HL-60 (cell line): ENCODE measurements around the gene NUDT6.

Experiments used
- DNase-seq, 2 experiments: peaks; one replicate each; pipeline ENCODE4 v3.0.0-alpha.2; 2010 to 2020; ENCODE audit warnings: low read depth in 1 of 2, low spot score in 1 of 2
- H3K27ac ChIP-seq: fragments of 250-450 bp; sonication (Bioruptor Pico); replicated peaks from 2 replicates; pipeline ENCODE4 v1.5.1; 2020; ENCODE audit warnings: mild to moderate bottlenecking, moderate library complexity
- H3K27me3 ChIP-seq: fragments of 250-450 bp; sonication (Bioruptor Pico); 2 replicates; pipeline ENCODE4 v1.5.1; 2021; ENCODE audit warnings: mild to moderate bottlenecking, moderate library complexity; ENCODE audit not compliant: insufficient read depth, poor library complexity, severe bottlenecking
- H3K4me3 ChIP-seq: replicated peaks from 2 replicates; pipeline ENCODE4 v1.5.1; 2011; ENCODE audit warnings: mild to moderate bottlenecking, control low read depth, low read length; ENCODE audit not compliant: insufficient read depth
- GABPA ChIP-seq: IDR thresholded peaks from 2 replicates; pipeline ENCODE4 v1.6.1; 2012; ENCODE audit warnings: low read depth
- POLR2AphosphoS5 ChIP-seq: IDR thresholded peaks from 2 replicates; pipeline ENCODE4 v1.6.1; 2012; ENCODE audit warnings: low read depth
- SPI1 ChIP-seq: IDR thresholded peaks from 2 replicates; pipeline ENCODE4 v1.6.1; 2012; ENCODE audit warnings: low read depth, mild to moderate bottlenecking, borderline replicate concordance
- TF ChIP-seq, protein P1 (sequence below): IDR thresholded peaks from 2 replicates; pipeline ENCODE4 v1.6.1; 2012; ENCODE audit warnings: low read depth; ENCODE audit not compliant: insufficient replicate concordance
- TF ChIP-seq, protein P2 (sequence below): IDR thresholded peaks from one replicate; pipeline ENCODE4 v1.5.1; 2011; ENCODE audit warnings: low read length, control low read depth, inconsistent platforms; ENCODE audit not compliant: insufficient read depth

The NUDT6 gene

DNA sequence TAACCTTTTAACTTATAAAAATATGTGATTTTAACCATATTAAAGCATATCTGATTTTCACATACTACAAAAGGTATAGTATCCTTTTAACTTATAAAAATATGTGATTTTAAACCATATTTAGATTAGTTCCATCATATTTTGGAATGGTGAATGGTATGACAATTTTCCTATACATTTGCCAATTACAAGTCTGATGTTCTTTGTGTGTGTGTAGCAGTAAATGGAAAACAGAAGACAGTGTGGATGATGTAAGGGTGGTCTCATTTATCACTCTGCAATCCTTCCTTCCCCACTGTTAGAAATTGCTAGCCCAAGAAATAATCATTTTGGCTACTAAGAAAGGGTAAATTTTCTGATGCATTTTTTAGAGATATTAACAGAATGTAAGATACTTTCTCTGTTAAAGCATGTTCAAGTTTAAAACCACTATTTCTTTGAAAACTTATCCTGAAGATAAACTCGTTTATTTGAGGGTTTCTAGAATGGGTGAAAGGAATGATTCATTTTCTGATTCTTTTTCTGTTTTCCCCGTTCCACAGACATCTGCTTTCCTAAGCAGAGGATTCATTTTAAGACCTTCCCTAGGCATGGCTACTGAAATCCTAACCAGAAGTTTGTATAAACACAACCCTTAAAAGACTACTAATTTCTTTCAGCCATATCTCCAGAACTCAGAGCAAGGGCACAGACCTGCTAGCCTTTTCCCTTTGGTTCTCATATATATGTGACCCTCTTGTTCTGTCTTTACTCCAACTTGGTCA lies 21.0 kb downstream of the NUDT6 start:
- H3K4me3 ChIP-seq: no peak overlapping the region
- no peak overlapping the region for H3K27ac ChIP-seq
- DNase-seq: no peak
- no peaks in the 10 kb centered on the region for H3K27me3 ChIP-seq
- TF ChIP-seq, protein P1, sequence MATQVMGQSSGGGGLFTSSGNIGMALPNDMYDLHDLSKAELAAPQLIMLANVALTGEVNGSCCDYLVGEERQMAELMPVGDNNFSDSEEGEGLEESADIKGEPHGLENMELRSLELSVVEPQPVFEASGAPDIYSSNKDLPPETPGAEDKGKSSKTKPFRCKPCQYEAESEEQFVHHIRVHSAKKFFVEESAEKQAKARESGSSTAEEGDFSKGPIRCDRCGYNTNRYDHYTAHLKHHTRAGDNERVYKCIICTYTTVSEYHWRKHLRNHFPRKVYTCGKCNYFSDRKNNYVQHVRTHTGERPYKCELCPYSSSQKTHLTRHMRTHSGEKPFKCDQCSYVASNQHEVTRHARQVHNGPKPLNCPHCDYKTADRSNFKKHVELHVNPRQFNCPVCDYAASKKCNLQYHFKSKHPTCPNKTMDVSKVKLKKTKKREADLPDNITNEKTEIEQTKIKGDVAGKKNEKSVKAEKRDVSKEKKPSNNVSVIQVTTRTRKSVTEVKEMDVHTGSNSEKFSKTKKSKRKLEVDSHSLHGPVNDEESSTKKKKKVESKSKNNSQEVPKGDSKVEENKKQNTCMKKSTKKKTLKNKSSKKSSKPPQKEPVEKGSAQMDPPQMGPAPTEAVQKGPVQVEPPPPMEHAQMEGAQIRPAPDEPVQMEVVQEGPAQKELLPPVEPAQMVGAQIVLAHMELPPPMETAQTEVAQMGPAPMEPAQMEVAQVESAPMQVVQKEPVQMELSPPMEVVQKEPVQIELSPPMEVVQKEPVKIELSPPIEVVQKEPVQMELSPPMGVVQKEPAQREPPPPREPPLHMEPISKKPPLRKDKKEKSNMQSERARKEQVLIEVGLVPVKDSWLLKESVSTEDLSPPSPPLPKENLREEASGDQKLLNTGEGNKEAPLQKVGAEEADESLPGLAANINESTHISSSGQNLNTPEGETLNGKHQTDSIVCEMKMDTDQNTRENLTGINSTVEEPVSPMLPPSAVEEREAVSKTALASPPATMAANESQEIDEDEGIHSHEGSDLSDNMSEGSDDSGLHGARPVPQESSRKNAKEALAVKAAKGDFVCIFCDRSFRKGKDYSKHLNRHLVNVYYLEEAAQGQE: no peak
- TF ChIP-seq GABPA (no peak), SPI1 (no peak)

DNA sequence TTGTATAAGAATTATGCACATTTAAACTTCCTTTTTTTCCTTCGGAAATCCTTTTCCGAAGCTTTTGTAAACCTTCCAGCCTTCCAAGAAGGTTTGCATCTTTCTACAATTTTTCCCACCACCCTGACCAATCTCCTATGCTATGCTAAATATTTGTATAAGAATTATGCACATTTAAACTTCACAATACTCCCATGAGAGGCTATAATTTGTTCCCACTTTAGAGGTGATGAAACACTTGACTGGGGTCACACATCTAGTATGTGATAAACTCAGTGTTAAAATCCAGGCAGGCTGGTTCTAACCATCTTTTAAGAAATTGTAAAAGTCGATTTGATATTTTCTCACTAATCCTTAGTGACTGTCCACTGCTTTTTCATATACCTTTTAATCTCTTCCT lies 22.1 kb downstream of the NUDT6 start:
- Histone ChIP-seq H3K27me3 (no peaks in the 10 kb centered on the region), H3K4me3 (no peak overlapping the region), H3K27ac (no peak overlapping the region)
- no peak for DNase-seq
- TF ChIP-seq, protein P1: no peak
- TF ChIP-seq SPI1 (no peak), POLR2AphosphoS5 (no peak), GABPA (no peak)
- TF ChIP-seq, protein P2, sequence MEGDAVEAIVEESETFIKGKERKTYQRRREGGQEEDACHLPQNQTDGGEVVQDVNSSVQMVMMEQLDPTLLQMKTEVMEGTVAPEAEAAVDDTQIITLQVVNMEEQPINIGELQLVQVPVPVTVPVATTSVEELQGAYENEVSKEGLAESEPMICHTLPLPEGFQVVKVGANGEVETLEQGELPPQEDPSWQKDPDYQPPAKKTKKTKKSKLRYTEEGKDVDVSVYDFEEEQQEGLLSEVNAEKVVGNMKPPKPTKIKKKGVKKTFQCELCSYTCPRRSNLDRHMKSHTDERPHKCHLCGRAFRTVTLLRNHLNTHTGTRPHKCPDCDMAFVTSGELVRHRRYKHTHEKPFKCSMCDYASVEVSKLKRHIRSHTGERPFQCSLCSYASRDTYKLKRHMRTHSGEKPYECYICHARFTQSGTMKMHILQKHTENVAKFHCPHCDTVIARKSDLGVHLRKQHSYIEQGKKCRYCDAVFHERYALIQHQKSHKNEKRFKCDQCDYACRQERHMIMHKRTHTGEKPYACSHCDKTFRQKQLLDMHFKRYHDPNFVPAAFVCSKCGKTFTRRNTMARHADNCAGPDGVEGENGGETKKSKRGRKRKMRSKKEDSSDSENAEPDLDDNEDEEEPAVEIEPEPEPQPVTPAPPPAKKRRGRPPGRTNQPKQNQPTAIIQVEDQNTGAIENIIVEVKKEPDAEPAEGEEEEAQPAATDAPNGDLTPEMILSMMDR: no peak

DNA sequence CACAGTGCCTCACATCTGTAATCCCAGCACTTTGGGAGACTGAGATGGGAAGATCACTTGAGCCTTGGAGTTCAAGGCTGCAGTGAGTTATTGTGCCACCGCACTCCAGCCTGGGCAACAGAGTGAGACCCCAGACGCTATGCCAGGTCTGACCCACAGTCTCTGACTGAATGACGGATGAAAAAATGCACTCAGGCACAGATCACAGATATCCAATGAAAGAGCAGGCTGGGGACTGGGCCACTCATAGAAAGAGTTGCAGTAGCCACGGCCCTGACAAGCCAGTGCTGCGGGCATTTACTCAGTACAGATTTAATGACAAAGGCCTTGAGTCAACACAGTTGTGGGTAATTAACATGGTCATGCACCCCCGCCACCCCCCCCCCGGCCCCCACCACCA lies 22.7 kb downstream of the NUDT6 start:
- Histone ChIP-seq H3K27ac (no peak overlapping the region), H3K27me3 (no peaks in the 10 kb centered on the region), H3K4me3 (no peak overlapping the region)
- TF ChIP-seq, protein P1: no peak
- TF ChIP-seq GABPA (no peak), SPI1 (no peak), POLR2AphosphoS5 (no peak)
- TF ChIP-seq, protein P2: no peak
- no peak for DNase-seq
